Pancreas (tissue), 10 donors: Measurements from ENCODE around the gene CD80. TPM values are rescaled to one million over a fixed set of nuclear protein-coding genes. Genes with fewer than 3 reads are reported as not detected.

Experiments
- ATAC-seq, 4 donors: fragments of 200-7000 bp; cut with Tn5 transposase; one replicate each; pipeline versions ENCODE4 v1.8.0 to v1.9.1; 2020; ENCODE audit warnings: mild to moderate bottlenecking in 4 of 4, moderate library complexity in 4 of 4
- DNase-seq, 6 donors: peaks; one replicate each; pipeline ENCODE4 v3.0.0-alpha.2; 2020
- FAIRE-seq: peaks from 2 replicates; lab custom pipeline; 2012; peaks lifted over from hg19 to GRCh38; lab: Jason Lieb, UNC
- H3K27ac ChIP-seq, 4 donors: fragments of 200-600 bp; sonication (generic); 1 replicate in 3 of 4; 2 replicates in 1 of 4; pipeline versions ENCODE4 v1.5.0 to v1.8.0; 2020
- H3K27me3 ChIP-seq, 4 donors: fragments of 200-600 bp; one replicate each; pipeline ENCODE4 v1.8.0; 2021
- H3K36me3 ChIP-seq, 3 donors: fragments of 200-600 bp; sonication (generic) in 1 of 3; one replicate each; pipeline versions ENCODE4 v1.5.0 to v1.8.0; 2020 to 2021
- H3K4me1 ChIP-seq, 3 donors: fragments of 200-600 bp; one replicate each; pipeline ENCODE4 v1.8.0; 2021
- H3K4me3 ChIP-seq, 4 donors: fragments of 200-600 bp; sonication (generic) in 2 of 4; one replicate each; pipeline versions ENCODE4 v1.5.0 to v1.8.0; 2020 to 2021
- H3K9me3 ChIP-seq, 4 donors: fragments of 200-600 bp; one replicate each; pipeline ENCODE4 v1.8.0; 2021
- CTCF ChIP-seq, 4 donors: fragments of 200-600 bp; sonication (generic) in 3 of 4; IDR thresholded peaks; one replicate each; pipeline versions ENCODE4 v1.5.0 to v1.8.0; 2021; ENCODE audit warnings: antibody characterized with exemption in 4 of 4
- WGBS, 2 donors: extraction: QIAGEN DNeasy Blood & Tissue Kit; methylation state at CpG; one replicate each; pipeline ENCODE4 v1.1.7; 2013; 5-methylcytosine and 5-hydroxymethylcytosine counted together
- intact Hi-C, 3 donors: fragments of 100-400 bp; cut with DNase I; formaldehyde crosslinking; loops; one replicate each; pipeline versions ENCODE4 v1.11.1 to v1.14.2; 2022
- polyA plus RNA-seq, 2 donors: library from polyadenylated mRNA; stranded (reverse); fragments of 200-250 nt; gene quantifications; one replicate each; pipeline ENCODE4 v1.2.3, GENCODE V29; 2013
- total RNA-seq, 6 donors: library from RNA; stranded (reverse); fragmentation: NEBNext Ultra II Directional in 4 of 6; extraction: Animal tissue kit (Norgen Biotek cat#: 25700) in 4 of 6; gene quantifications; one replicate each; pipeline versions ENCODE4 v1.2.1 to v1.2.4, GENCODE V29; 2021 to 2023
- donor health status: healthy with polysubstance abuse.
- donor health status: DM: no; HTN: no; CAD: no; lungs with moderate emphysema.
- donor health status: DM: no; HTN: no; CAD: no.
- donor health status: control.
- donor health status: control.
- donor health status: Bipolar disorder and iron deficiency.
- donor health status: DM: yes; HTN: yes; CAD: no.
- donor health status: DM: no; HTN: no; CAD: no.
- donor health status: DM: no; HTN: no; CAD: no.
- donor health status: DM: yes; HTN: yes; CAD: no.

CD80 gene
- total and polyA plus RNA-seq, 8 donors, result 0.14 to 0.66 (median 0.32) TPM; not detected in 1

GRCh38 chr3:119508172-119508845 lies 51.1 kb downstream of the CD80 start:
- no peaks in the 10 kb centered on the region for H3K27me3 ChIP-seq
- DNase-seq (no peak), FAIRE-seq (no peak), ATAC-seq (no peak)
- H3K9me3 ChIP-seq, result no peaks in the 10 kb centered on the region
- intact Hi-C loops, result no loop called here
- H3K36me3 ChIP-seq, result peaks cover 0 to 14% (median 4%) of the 10 kb centered on the region in 3 donors
- no peak overlapping the region for H3K4me3 ChIP-seq
- H3K27ac ChIP-seq, result no peak overlapping the region
- H3K4me1 ChIP-seq, result no peaks in the 10 kb centered on the region
- no peak for TF ChIP-seq CTCF (IDR thresholded peaks at IDR 0.05)
- WGBS, 2 donors, result 63 to 84% methylated on average over 1 of the region's 1 CpG

GRCh38 chr3:119507404-119507803 lies 52.0 kb downstream of the CD80 start:
- 91 to 92% methylated on average over 2 of the region's 2 CpGs for WGBS, 2 donors
- no peaks in the 10 kb centered on the region for H3K4me1 ChIP-seq
- no peak for TF ChIP-seq CTCF (IDR thresholded peaks at IDR 0.05)
- no peaks in the 10 kb centered on the region for H3K27me3 ChIP-seq
- intact Hi-C loops, result no loop called here
- ATAC-seq (no peak), DNase-seq (no peak), FAIRE-seq (no peak)
- H3K4me3 ChIP-seq, result no peak overlapping the region
- no peak overlapping the region for H3K27ac ChIP-seq
- H3K9me3 ChIP-seq, result no peaks in the 10 kb centered on the region
- peaks cover 0 to 14% (median 4%) of the 10 kb centered on the region in 3 donors for H3K36me3 ChIP-seq

GRCh38 chr3:119506631-119507030 lies 52.8 kb downstream of the CD80 start:
- Histone ChIP-seq H3K9me3 (no peaks in the 10 kb centered on the region), H3K4me1 (no peaks in the 10 kb centered on the region), H3K4me3 (no peak overlapping the region), H3K27me3 (no peaks in the 10 kb centered on the region), H3K36me3 (peaks cover 0 to 14% (median 4%) of the 10 kb centered on the region in 3 donors), H3K27ac (no peak overlapping the region)
- intact Hi-C loops, result no loop called here
- DNase-seq, result no peak
- FAIRE-seq, result no peak
- no peak for TF ChIP-seq CTCF (IDR thresholded peaks at IDR 0.05)
- WGBS, 2 donors, result 79 to 87% methylated on average over 4 of the region's 4 CpGs
- no peak for ATAC-seq

GRCh38 chr3:119500901-119501300 lies 58.5 kb downstream of the CD80 start:
- no peak for TF ChIP-seq CTCF (IDR thresholded peaks at IDR 0.05)
- no peak for ATAC-seq
- no peak for FAIRE-seq
- Histone ChIP-seq H3K4me3 (no peak overlapping the region), H3K27me3 (no peaks in the 10 kb centered on the region), H3K4me1 (peaks cover 14 to 23% (median 23%) of the 10 kb centered on the region in 3 donors), H3K36me3 (peaks cover 0 to 5% (median 0%) of the 10 kb centered on the region in 3 donors), H3K27ac (no peak overlapping the region), H3K9me3 (no peaks in the 10 kb centered on the region)
- DNase-seq, result no peak
- WGBS, 2 donors, result 23 to 29% methylated on average over 2 of the region's 2 CpGs
- intact Hi-C loops, result no loop called here

GRCh38 chr3:119500265-119500664 lies 59.1 kb downstream of the CD80 start:
- no peaks in the 10 kb centered on the region for H3K27me3 ChIP-seq
- peaks cover 14 to 23% (median 23%) of the 10 kb centered on the region in 3 donors for H3K4me1 ChIP-seq
- peaks cover 0 to 5% (median 0%) of the 10 kb centered on the region in 3 donors for H3K36me3 ChIP-seq
- no peak overlapping the region for H3K27ac ChIP-seq
- FAIRE-seq (no peak), ATAC-seq (no peak), DNase-seq (no peak)
- no peak overlapping the region for H3K4me3 ChIP-seq
- no peaks in the 10 kb centered on the region for H3K9me3 ChIP-seq
- WGBS, 2 donors, result 60 to 68% methylated on average over 4 of the region's 4 CpGs
- intact Hi-C loops, result no loop called here
- no peak for TF ChIP-seq CTCF (IDR thresholded peaks at IDR 0.05)
